Measurements from ENCODE around the gene TACC3. TPM values are rescaled to one million over a fixed set of nuclear protein-coding genes. Genes with fewer than 3 reads are reported as not detected.
"Not testable (repeated sequence)": the region's sequence is repeated elsewhere in the genome, so short reads cannot be mapped to it uniquely, and the experiment has no call there.

The TACC3 gene
- total RNA-seq, 1 donor from 2014 or later, result 15.0 TPM

DNA sequence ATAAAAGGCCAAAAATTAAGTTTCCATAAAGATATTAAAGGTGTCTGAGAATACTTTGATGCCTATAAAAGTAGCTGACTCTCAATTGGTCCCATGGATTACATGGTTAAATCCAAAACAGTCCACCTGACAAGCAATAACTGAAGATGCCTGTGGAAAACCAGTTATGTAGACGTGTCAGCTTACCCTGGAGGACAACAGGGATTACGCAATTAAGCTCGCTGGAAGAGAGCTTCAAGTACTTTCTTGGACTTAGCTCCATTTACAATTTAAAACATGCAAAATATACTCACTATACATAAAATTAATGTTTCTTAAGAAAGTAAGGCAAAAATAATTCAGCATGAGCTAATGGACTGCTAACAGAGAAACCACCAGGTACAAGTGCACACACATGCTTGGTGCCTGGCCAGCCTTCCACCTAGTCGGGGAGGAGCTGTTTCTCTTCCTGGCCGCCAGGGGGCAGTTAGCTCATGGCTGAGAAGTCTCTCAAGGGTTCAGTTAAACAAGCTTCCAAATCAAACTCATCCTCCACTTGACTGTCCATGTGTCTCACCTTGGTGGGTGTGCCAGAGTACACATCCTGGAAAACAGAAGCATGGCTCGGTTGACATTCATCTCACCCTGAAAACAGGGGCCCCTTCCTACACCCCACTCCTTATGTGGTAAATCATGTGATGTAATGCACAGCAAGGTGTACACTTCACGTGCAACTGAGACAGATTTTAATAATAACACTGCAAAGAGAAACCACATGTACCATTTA is 28.0 kb upstream of the TACC3 start:
- Histone ChIP-seq H3K4me3 (ENCODE audit: insufficient read depth, low read depth, low read length) (no peak overlapping the region), H2AFZ (ENCODE audit: low read depth, low read length) (no peak overlapping the region), H3K9me3 (ENCODE audit: insufficient read depth, low read depth, low read length) (no peaks in the 10 kb centered on the region), H3K4me2 (ENCODE audit: low read length) (no peak overlapping the region), H3K27ac (ENCODE audit: low read depth, low read length) (no peak overlapping the region), H4K20me1 (ENCODE audit: insufficient read depth, low read length) (peaks cover 26% of the 10 kb centered on the region), H3K27me3 (ENCODE audit: insufficient read depth, low read length) (no peaks in the 10 kb centered on the region), H3K9ac (ENCODE audit: low read length) (no peak overlapping the region), H3K79me2 (ENCODE audit: insufficient read depth, low read length) (no peaks in the 10 kb centered on the region), H3K36me3 (ENCODE audit: insufficient read depth, low read length) (peaks cover 37% of the 10 kb centered on the region), H3K4me1 (ENCODE audit: insufficient read depth, low read length) (no peaks in the 10 kb centered on the region)
- TF ChIP-seq CTCF (IDR thresholded peaks at IDR 0.05; ENCODE audit: insufficient read depth, low read depth, low read length) (peak; percentile 95), EZH2 (IDR thresholded peaks at IDR 0.05; ENCODE audit: insufficient read depth, low read length) (no peak)
- DNase-seq (ENCODE audit: low read depth) (peak; percentile 51), FAIRE-seq (no peak)
- Mint-ChIP-seq H3K9me3 (ENCODE audit: unreplicated experiment) (no peaks in the 10 kb centered on the region), H3K36me3 (ENCODE audit: low read depth, unreplicated experiment) (peaks cover 19% of the 10 kb centered on the region), H3K27me3 (ENCODE audit: low read depth, unreplicated experiment) (no peaks in the 10 kb centered on the region), H3K4me1 (ENCODE audit: low read depth, unreplicated experiment) (no peaks in the 10 kb centered on the region), H3K4me3 (ENCODE audit: unreplicated experiment) (no peak overlapping the region), H3K27ac (ENCODE audit: unreplicated experiment) (no peak overlapping the region)

GRCh38 chr4:1695913-1696312 is 25.4 kb upstream of the TACC3 start:
- H3K27me3 ChIP-seq (ENCODE audit: insufficient read depth, low read length), result no peaks in the 10 kb centered on the region
- no peak overlapping the region for H2AFZ ChIP-seq (ENCODE audit: low read depth, low read length)
- H3K36me3 ChIP-seq (ENCODE audit: insufficient read depth, low read length), result peaks cover 48% of the 10 kb centered on the region
- peaks cover 33% of the 10 kb centered on the region for H4K20me1 ChIP-seq (ENCODE audit: insufficient read depth, low read length)
- H3K4me2 ChIP-seq (ENCODE audit: low read length), result no peak overlapping the region
- DNase-seq (ENCODE audit: low read depth) (no peak), FAIRE-seq (no peak)
- peaks cover 12% of the 10 kb centered on the region for H3K36me3 Mint-ChIP-seq (ENCODE audit: low read depth, unreplicated experiment)
- H3K4me3 ChIP-seq (ENCODE audit: insufficient read depth, low read depth, low read length), result no peak overlapping the region
- no peak overlapping the region for H3K9ac ChIP-seq (ENCODE audit: low read length)
- no peak overlapping the region for H3K27ac Mint-ChIP-seq (ENCODE audit: unreplicated experiment)
- no peaks in the 10 kb centered on the region for H3K4me1 Mint-ChIP-seq (ENCODE audit: low read depth, unreplicated experiment)
- no peak overlapping the region for H3K4me3 Mint-ChIP-seq (ENCODE audit: unreplicated experiment)
- peaks cover 9% of the 10 kb centered on the region for H3K79me2 ChIP-seq (ENCODE audit: insufficient read depth, low read length)
- H3K9me3 Mint-ChIP-seq (ENCODE audit: unreplicated experiment), result no peaks in the 10 kb centered on the region
- no peak overlapping the region for H3K27ac ChIP-seq (ENCODE audit: low read depth, low read length)
- H3K27me3 Mint-ChIP-seq (ENCODE audit: low read depth, unreplicated experiment), result no peaks in the 10 kb centered on the region
- no peaks in the 10 kb centered on the region for H3K4me1 ChIP-seq (ENCODE audit: insufficient read depth, low read length)
- TF ChIP-seq EZH2 (IDR thresholded peaks at IDR 0.05; ENCODE audit: insufficient read depth, low read length) (no peak), CTCF (IDR thresholded peaks at IDR 0.05; ENCODE audit: insufficient read depth, low read depth, low read length) (no peak)
- H3K9me3 ChIP-seq (ENCODE audit: insufficient read depth, low read depth, low read length), result no peaks in the 10 kb centered on the region

GRCh38 chr4:1701671-1702070 is 19.6 kb upstream of the TACC3 start:
- H3K9me3 Mint-ChIP-seq (ENCODE audit: unreplicated experiment); H3K27me3 ChIP-seq (ENCODE audit: insufficient read depth, low read length); H3K9ac ChIP-seq (ENCODE audit: low read length); H3K27me3 Mint-ChIP-seq (ENCODE audit: low read depth, unreplicated experiment); H3K4me3 Mint-ChIP-seq (ENCODE audit: unreplicated experiment); H3K4me1 Mint-ChIP-seq (ENCODE audit: low read depth, unreplicated experiment); H3K27ac ChIP-seq (ENCODE audit: low read depth, low read length); H3K9me3 ChIP-seq (ENCODE audit: insufficient read depth, low read depth, low read length); H2AFZ ChIP-seq (ENCODE audit: low read depth, low read length); H3K4me2 ChIP-seq (ENCODE audit: low read length); FAIRE-seq; DNase-seq (ENCODE audit: low read depth); H3K27ac Mint-ChIP-seq (ENCODE audit: unreplicated experiment); H3K4me3 ChIP-seq (ENCODE audit: insufficient read depth, low read depth, low read length); H3K4me1 ChIP-seq (ENCODE audit: insufficient read depth, low read length): not testable (repeated sequence)
- Histone ChIP-seq H4K20me1 (ENCODE audit: insufficient read depth, low read length) (peaks cover 60% of the 10 kb centered on the region), H3K36me3 (ENCODE audit: insufficient read depth, low read length) (peaks cover 26% of the 10 kb centered on the region), H3K79me2 (ENCODE audit: insufficient read depth, low read length) (peaks cover 65% of the 10 kb centered on the region)
- H3K36me3 Mint-ChIP-seq (ENCODE audit: low read depth, unreplicated experiment), result peaks cover 17% of the 10 kb centered on the region

Measured in astrocyte (in vitro differentiated cells and primary cell).